SK-N-SH (cell line): ENCODE results near the gene TRIM38. TPM values are rescaled to one million over a fixed set of nuclear protein-coding genes. Genes with fewer than 3 reads are reported as not detected.
"Not testable (repeated sequence)": the region's sequence is repeated elsewhere in the genome, so short reads cannot be mapped to it uniquely, and the experiment has no call there.

Experiments
- CTCF ChIA-PET: fragments of 300-600, 350-600 bp; formaldehyde crosslinking; extraction: SDS; loops from one replicate; lab custom pipeline; 2021; lab: Yijun Ruan, JAX
- POLR2A ChIA-PET: fragments of 350-600 bp; sonication (Branson Sonifier 250); formaldehyde crosslinking; extraction: SDS; loops from one replicate; lab custom pipeline; 2020; ENCODE audit warnings: antibody characterized with exemption, inconsistent platforms; lab: Yijun Ruan, JAX
- DNase-seq: peaks from one replicate; pipeline ENCODE4 v3.0.0; 2012
- H2AFZ ChIP-seq: fragments of 200-600 bp; sonication (generic); 2 replicates; pipeline ENCODE4 v1.8.1; 2016; ENCODE audit warnings: antibody characterized with exemption, mild to moderate bottlenecking, low read depth
- H3F3A ChIP-seq: fragments of 200-600 bp; sonication (generic); replicated peaks from 2 replicates; pipeline ENCODE3; 2016; ENCODE audit warnings: antibody characterized with exemption, mild to moderate bottlenecking; ENCODE audit not compliant: insufficient read depth
- H3K27ac ChIP-seq, 2 experiments: fragments of 200-500 bp in 1 of 2; fragments of 200-600 bp in 1 of 2; sonication (Bioruptor generic) in 1 of 2; sonication (generic), shearing (Covaris generic) in 1 of 2; 2 replicates each; pipeline versions ENCODE4 v1.5.1 to v1.6.1; 2014 to 2016; ENCODE audit warnings: low read depth in 2 of 2, inconsistent platforms in 1 of 2, low read length in 1 of 2, mild to moderate bottlenecking in 1 of 2, mixed read lengths in 1 of 2
- H3K27me3 ChIP-seq: fragments of 200-600 bp; sonication (generic), shearing (Covaris generic); 2 replicates; pipeline ENCODE4 v1.6.1; 2016; ENCODE audit warnings: mixed run types; ENCODE audit not compliant: insufficient read depth
- H3K36me3 ChIP-seq, 2 experiments: fragments of 200-500 bp in 1 of 2; fragments of 200-600 bp in 1 of 2; sonication (Bioruptor generic) in 1 of 2; sonication (generic) in 1 of 2; replicated peaks in 1 of 2; 2 replicates each; pipeline versions ENCODE3 to v1.5.1; 2014 to 2016; ENCODE audit warnings: low read length in 1 of 2, mild to moderate bottlenecking in 1 of 2; ENCODE audit not compliant: insufficient read depth in 2 of 2, control insufficient read depth in 1 of 2
- H3K4me1 ChIP-seq, 2 experiments: fragments of 200-500 bp in 1 of 2; fragments of 200-600 bp in 1 of 2; sonication (Bioruptor generic) in 1 of 2; sonication (generic), shearing (Covaris generic) in 1 of 2; 2 replicates each; pipeline versions ENCODE4 v1.5.1 to v1.6.1; 2014 to 2016; ENCODE audit warnings: low read depth in 1 of 2, low read length in 1 of 2, mixed run types in 1 of 2; ENCODE audit not compliant: insufficient read depth in 2 of 2, control insufficient read depth in 1 of 2
- H3K4me2 ChIP-seq: fragments of 200-600 bp; sonication (generic), shearing (Covaris generic); 2 replicates; pipeline ENCODE4 v1.6.1; 2017; ENCODE audit warnings: mixed run types
- H3K4me3 ChIP-seq, 2 experiments: fragments of 200-500 bp in 1 of 2; fragments of 200-600 bp in 1 of 2; sonication (Bioruptor generic) in 1 of 2; sonication (generic), shearing (Covaris generic) in 1 of 2; 2 replicates each; pipeline versions ENCODE4 v1.5.1 to v1.8.1; 2014 to 2016; ENCODE audit warnings: low read depth in 2 of 2, inconsistent platforms in 1 of 2, low read length in 1 of 2, mild to moderate bottlenecking in 1 of 2, mixed read lengths in 1 of 2, moderate library complexity in 1 of 2
- H3K79me2 ChIP-seq: fragments of 200-600 bp; sonication (generic); 2 replicates; pipeline ENCODE4 v1.8.1; 2017; ENCODE audit warnings: mild to moderate bottlenecking; ENCODE audit not compliant: insufficient read depth
- H3K9ac ChIP-seq: fragments of 200-600 bp; sonication (generic); 2 replicates; pipeline ENCODE4 v1.6.1; 2017; ENCODE audit warnings: mixed run types
- H3K9me2 ChIP-seq: fragments of 200-600 bp; sonication (generic); 2 replicates; pipeline ENCODE4 v1.6.1; 2017; ENCODE audit warnings: mixed run types
- H3K9me3 ChIP-seq: fragments of 200-600 bp; sonication (generic); 2 replicates; pipeline ENCODE4 v1.6.1; 2017; ENCODE audit warnings: mixed run types, mild to moderate bottlenecking, moderate library complexity
- H4K20me1 ChIP-seq: fragments of 200-600 bp; sonication (generic); 2 replicates; pipeline ENCODE4 v1.6.1; 2017; ENCODE audit warnings: mild to moderate bottlenecking, mixed run types; ENCODE audit not compliant: insufficient read depth
- CHD2 ChIP-seq: fragments of 150-350 bp; IDR thresholded peaks from 2 replicates; pipeline ENCODE4 v1.6.1; 2018; ENCODE audit warnings: low read length; ENCODE audit not compliant: partially characterized antibody
- EZH2phosphoT487 ChIP-seq: fragments of 200-600 bp; sonication (generic); IDR thresholded peaks from 2 replicates; pipeline ENCODE4 v1.6.1; 2017; ENCODE audit warnings: low read depth, mixed run types, mild to moderate bottlenecking, antibody characterized with exemption, moderate library complexity, borderline replicate concordance
- FOXJ3 ChIP-seq: sonication (generic); formaldehyde crosslinking; IDR thresholded peaks from 2 replicates; pipeline ENCODE4 v1.5.1; 2020; ENCODE audit warnings: mild to moderate bottlenecking, missing genetic modification reagents
- FOXM1 ChIP-seq: IDR thresholded peaks from 2 replicates; pipeline ENCODE4 v1.4.0; 2012; ENCODE audit warnings: low read depth, mild to moderate bottlenecking
- JUND ChIP-seq: IDR thresholded peaks from 2 replicates; pipeline ENCODE4 v1.4.0; 2012
- RAD21 ChIP-seq: IDR thresholded peaks from 2 replicates; pipeline ENCODE4 v1.6.1; 2012; ENCODE audit warnings: mild to moderate bottlenecking, low read length
- RXRA ChIP-seq: IDR thresholded peaks from 2 replicates; pipeline ENCODE4 v1.4.0; 2012; ENCODE audit warnings: low read depth, mild to moderate bottlenecking, borderline replicate concordance
- SIN3A ChIP-seq: IDR thresholded peaks from 2 replicates; pipeline ENCODE4 v1.6.1; 2012; ENCODE audit warnings: low read depth, mild to moderate bottlenecking, low read length, moderate library complexity, borderline replicate concordance
- SMC3 ChIP-seq: IDR thresholded peaks from 2 replicates; pipeline ENCODE4 v1.6.1; 2012; ENCODE audit warnings: low read depth, low read length, improper control_type of control experiment
- TEAD4 ChIP-seq: IDR thresholded peaks from 2 replicates; pipeline ENCODE4 v1.4.0; 2012; ENCODE audit warnings: mild to moderate bottlenecking, borderline replicate concordance; ENCODE audit not compliant: insufficient read depth
- WGBS: methylation state at CpG from one replicate; pipeline ENCODE4 v1.1.6; 2017; ENCODE audit warnings: low lambda C conversion rate; 5-methylcytosine and 5-hydroxymethylcytosine counted together
- polyA plus RNA-seq, 3 experiments: library from polyadenylated mRNA; depleted of rRNA; stranded (reverse); fragments of >200 nt; gene quantifications; 2 replicates each; pipeline ENCODE4 v1.2.3, GENCODE V29; 2012
- TF ChIP-seq, protein P1 (sequence below): IDR thresholded peaks from 2 replicates; pipeline ENCODE4 v1.4.0; 2012; ENCODE audit warnings: low read depth, borderline replicate concordance
- TF ChIP-seq, protein P2 (sequence below): IDR thresholded peaks from 2 replicates; pipeline ENCODE4 v1.4.0; 2012; ENCODE audit warnings: low read depth, borderline replicate concordance
- TF ChIP-seq, protein P3 (sequence below): IDR thresholded peaks from 2 replicates; pipeline ENCODE4 v1.4.0; 2012; ENCODE audit warnings: low read depth
- TF ChIP-seq, protein P4 (sequence below): fragments of 150-350 bp; IDR thresholded peaks from 2 replicates; pipeline ENCODE4 v1.6.1; 2016; ENCODE audit warnings: mild to moderate bottlenecking, low read depth, low read length
- TF ChIP-seq, protein P5 (sequence below): IDR thresholded peaks from 2 replicates; pipeline ENCODE4; 2012

TRIM38 gene
- polyA plus RNA-seq, 1 of the 3 experiments (the other 2 are of a cell fraction), result 0.62 TPM

DNA sequence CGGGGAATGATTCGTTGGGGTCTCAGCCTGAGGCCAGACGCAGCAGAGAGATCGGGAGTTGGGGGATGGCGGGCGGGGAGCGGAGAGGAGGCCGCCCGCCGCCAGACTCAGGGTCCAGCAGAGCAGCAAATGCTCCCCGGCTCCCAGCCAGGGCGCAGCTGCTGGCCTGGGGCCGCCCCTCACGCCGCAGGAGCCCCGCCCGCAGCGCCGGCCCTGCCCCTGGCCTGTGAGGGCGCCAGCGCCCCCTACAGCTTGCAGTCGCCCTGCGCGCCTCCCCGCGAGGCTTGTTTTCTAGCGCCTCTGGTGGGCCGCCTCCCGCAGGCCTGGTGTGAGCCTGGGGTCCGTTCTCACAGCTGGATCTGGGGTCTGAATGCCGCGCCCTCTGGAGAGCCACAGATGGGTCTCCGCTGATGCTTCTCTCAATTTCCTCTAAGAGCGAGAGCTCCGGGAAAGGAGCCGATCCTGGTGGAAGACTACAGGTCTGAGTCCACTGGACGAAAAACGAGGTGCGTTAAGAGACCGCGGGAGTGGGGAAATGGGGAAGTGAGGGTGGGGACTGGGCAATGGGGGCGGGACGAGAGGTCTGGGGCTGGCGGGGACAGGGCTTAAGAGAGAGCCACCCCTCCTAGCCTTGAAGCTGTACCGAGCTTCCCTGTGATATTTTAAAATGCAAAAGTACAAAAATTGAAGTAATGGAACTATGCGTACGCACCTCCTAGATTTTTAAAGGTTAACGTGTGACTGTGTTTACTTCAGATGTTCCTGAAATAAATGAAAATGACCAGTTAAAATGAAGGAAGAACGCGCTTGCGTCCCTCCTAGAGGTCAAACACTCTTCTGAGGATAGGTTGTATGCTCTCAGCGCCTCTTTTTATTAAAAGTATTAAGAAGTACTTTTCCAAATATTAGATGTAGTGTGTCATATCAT, 30.1 kb downstream of the TRIM38 start (continued):
- TF ChIP-seq, protein P1, sequence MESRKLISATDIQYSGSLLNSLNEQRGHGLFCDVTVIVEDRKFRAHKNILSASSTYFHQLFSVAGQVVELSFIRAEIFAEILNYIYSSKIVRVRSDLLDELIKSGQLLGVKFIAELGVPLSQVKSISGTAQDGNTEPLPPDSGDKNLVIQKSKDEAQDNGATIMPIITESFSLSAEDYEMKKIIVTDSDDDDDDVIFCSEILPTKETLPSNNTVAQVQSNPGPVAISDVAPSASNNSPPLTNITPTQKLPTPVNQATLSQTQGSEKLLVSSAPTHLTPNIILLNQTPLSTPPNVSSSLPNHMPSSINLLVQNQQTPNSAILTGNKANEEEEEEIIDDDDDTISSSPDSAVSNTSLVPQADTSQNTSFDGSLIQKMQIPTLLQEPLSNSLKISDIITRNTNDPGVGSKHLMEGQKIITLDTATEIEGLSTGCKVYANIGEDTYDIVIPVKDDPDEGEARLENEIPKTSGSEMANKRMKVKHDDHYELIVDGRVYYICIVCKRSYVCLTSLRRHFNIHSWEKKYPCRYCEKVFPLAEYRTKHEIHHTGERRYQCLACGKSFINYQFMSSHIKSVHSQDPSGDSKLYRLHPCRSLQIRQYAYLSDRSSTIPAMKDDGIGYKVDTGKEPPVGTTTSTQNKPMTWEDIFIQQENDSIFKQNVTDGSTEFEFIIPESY, result peak; percentile 62; the same call in 1 of the 2 replicates
- peak; percentile 60 for TF ChIP-seq RAD21
- TF ChIP-seq, protein P2, sequence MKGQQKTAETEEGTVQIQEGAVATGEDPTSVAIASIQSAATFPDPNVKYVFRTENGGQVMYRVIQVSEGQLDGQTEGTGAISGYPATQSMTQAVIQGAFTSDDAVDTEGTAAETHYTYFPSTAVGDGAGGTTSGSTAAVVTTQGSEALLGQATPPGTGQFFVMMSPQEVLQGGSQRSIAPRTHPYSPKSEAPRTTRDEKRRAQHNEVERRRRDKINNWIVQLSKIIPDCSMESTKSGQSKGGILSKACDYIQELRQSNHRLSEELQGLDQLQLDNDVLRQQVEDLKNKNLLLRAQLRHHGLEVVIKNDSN, result no peak
- TF ChIP-seq, protein P3, sequence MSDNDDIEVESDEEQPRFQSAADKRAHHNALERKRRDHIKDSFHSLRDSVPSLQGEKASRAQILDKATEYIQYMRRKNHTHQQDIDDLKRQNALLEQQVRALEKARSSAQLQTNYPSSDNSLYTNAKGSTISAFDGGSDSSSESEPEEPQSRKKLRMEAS, result no peak; the same call in 1 of the 2 replicates
- TF ChIP-seq EZH2phosphoT487, result no peak
- no peak for TF ChIP-seq TEAD4
- peak; percentile 37; the same call in 1 of the 2 replicates for TF ChIP-seq SMC3
- no peak for TF ChIP-seq JUND
- TF ChIP-seq FOXJ3 (CRISPR knock-in tag), result no peak
- no peak for TF ChIP-seq FOXM1
- TF ChIP-seq, protein P4, sequence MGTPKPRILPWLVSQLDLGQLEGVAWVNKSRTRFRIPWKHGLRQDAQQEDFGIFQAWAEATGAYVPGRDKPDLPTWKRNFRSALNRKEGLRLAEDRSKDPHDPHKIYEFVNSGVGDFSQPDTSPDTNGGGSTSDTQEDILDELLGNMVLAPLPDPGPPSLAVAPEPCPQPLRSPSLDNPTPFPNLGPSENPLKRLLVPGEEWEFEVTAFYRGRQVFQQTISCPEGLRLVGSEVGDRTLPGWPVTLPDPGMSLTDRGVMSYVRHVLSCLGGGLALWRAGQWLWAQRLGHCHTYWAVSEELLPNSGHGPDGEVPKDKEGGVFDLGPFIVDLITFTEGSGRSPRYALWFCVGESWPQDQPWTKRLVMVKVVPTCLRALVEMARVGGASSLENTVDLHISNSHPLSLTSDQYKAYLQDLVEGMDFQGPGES, result no peak
- no peak for TF ChIP-seq RXRA
- TF ChIP-seq SIN3A, result 0 out of 2 replicates have a peak, but pooled peaks have one; percentile 25
- TF ChIP-seq, protein P5, sequence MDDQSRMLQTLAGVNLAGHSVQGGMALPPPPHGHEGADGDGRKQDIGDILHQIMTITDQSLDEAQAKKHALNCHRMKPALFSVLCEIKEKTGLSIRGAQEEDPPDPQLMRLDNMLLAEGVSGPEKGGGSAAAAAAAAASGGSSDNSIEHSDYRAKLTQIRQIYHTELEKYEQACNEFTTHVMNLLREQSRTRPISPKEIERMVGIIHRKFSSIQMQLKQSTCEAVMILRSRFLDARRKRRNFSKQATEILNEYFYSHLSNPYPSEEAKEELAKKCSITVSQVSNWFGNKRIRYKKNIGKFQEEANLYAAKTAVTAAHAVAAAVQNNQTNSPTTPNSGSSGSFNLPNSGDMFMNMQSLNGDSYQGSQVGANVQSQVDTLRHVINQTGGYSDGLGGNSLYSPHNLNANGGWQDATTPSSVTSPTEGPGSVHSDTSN, result no peak; the same call in 1 of the 2 replicates
- TF ChIP-seq CHD2, result peak; percentile 74

DNA sequence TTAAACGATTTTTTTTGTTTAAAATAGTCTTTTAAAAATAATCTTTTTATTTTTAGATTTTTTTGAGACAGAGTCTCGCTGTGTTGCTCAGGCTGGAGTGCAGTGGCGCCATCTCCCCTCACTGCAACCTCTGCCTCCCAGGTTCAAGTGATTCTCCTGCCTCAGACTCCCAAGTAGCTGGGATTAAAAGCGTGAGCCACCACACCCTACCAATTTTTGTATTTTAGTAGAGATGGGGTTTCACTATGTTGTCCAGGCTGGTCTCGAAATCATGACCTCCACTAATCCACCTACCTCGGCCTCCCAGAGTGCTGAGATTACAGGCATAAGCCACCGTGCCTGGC, 30.7 kb downstream of the TRIM38 start:
- H3F3A ChIP-seq, result peaks cover 15% of the 10 kb centered on the region
- POLR2A ChIA-PET, result interaction anchor here (1.1 to 3.5 kb wide), 4 partner anchors 17 to 131 kb away, joined by 4 to 67 read pairs (median 11); a partner anchor contains a TSS
- 47% methylated on average over 7 of the region's 7 CpGs for WGBS
- H3K27me3 ChIP-seq, DNase-seq, H3K36me3 ChIP-seq, H3K9me2 ChIP-seq, H3K4me1 ChIP-seq, H3K9me3 ChIP-seq, H3K79me2 ChIP-seq, H4K20me1 ChIP-seq: not testable (repeated sequence)
- CTCF ChIA-PET, result interaction anchor here (1.0 to 4.7 kb wide), 14 partner anchors 11 to 770 kb away, joined by 3 to 104 read pairs (median 8); a partner anchor contains a TSS
- peak overlapping the region; percentile 53 to 78 for H3K4me3 ChIP-seq
- H3K27ac ChIP-seq, result peak overlapping the region; percentile 89 to 98
- H3K9ac ChIP-seq, result peak overlapping the region; percentile 88; the same call in 1 of the 2 replicates
- H2AFZ ChIP-seq, result peak overlapping the region; percentile 93
- peak overlapping the region; percentile 91 for H3K4me2 ChIP-seq
